ENCODE data around the gene ANKRD10.

Gene ANKRD10

GRCh38 chr13:110830800-110831371 is 84.0 kb downstream of the ANKRD10 start:
- no peak for DNase-seq (ENCODE audit: low read depth)

- no peak for DNase-seq (ENCODE audit: low read depth)
Measured at GRCh38 chr13:110830331-110830730, 84.5 kb downstream of the ANKRD10 start.

- no peak for DNase-seq (ENCODE audit: low read depth)
Measured at GRCh38 chr13:110829486-110829885, 85.4 kb downstream of the ANKRD10 start.

- no peak for DNase-seq (ENCODE audit: low read depth)
Measured at GRCh38 chr13:110828705-110829104, 86.2 kb downstream of the ANKRD10 start.

Measured in activated T-helper 1 cell treated with Interleukin-2 at 50 U/mL for 16 hours (primary cell).